Measurements from ENCODE around the gene RRP8.

RRP8 gene

GRCh38 chr11:6620636-6621035, 17.2 kb upstream of the RRP8 start:
- TF ChIP-seq EZH2phosphoT487 (IDR thresholded peaks at IDR 0.05; ENCODE audit: low read depth) = no peak
- TF ChIP-seq CTCF (IDR thresholded peaks at IDR 0.05; ENCODE audit: low read depth, low read length) = no peak
- Histone ChIP-seq H3K79me2 (ENCODE audit: low read length) (peaks cover 3% of the 10 kb centered on the region; the same call in 1 of the 2 replicates), H3K9ac (ENCODE audit: low read length) (no peak overlapping the region), H3K27me3 (ENCODE audit: low read depth, low read length) (no peaks in the 10 kb centered on the region), H3K4me2 (ENCODE audit: low read length) (no peak overlapping the region), H3K9me3 (ENCODE audit: insufficient read depth, low read length) (no peaks in the 10 kb centered on the region), H3K4me1 (ENCODE audit: low read length) (peaks cover 18% of the 10 kb centered on the region), H3K4me3 (ENCODE audit: low read length) (no peak overlapping the region), H3K27ac (ENCODE audit: low read length) (no peak overlapping the region), H2AFZ (ENCODE audit: low read depth, low read length) (no peak overlapping the region), H4K20me1 (ENCODE audit: insufficient read depth, low read length) (no peaks in the 10 kb centered on the region), H3K36me3 (replicated peaks; ENCODE audit: low read depth, low read length) (no peaks in the 10 kb centered on the region)

- no peaks in the 10 kb centered on the region for H3K27me3 ChIP-seq (ENCODE audit: low read depth, low read length)
- peaks cover 3% of the 10 kb centered on the region; the same call in 1 of the 2 replicates for H3K79me2 ChIP-seq (ENCODE audit: low read length)
- H3K4me1 ChIP-seq (ENCODE audit: low read length) = peaks cover 18% of the 10 kb centered on the region
- H3K4me2 ChIP-seq (ENCODE audit: low read length) = peak within 1 kb of the TSS; percentile 100
- H3K36me3 ChIP-seq (replicated peaks; ENCODE audit: low read depth, low read length) = peaks cover 7% of the 10 kb centered on the region
- no peaks in the 10 kb centered on the region for H4K20me1 ChIP-seq (ENCODE audit: insufficient read depth, low read length)
- H2AFZ ChIP-seq (ENCODE audit: low read depth, low read length) = peak within 1 kb of the TSS; percentile 85
- H3K4me3 ChIP-seq (ENCODE audit: low read length) = peak within 1 kb of the TSS; percentile 96
- H3K27ac ChIP-seq (ENCODE audit: low read length) = peak within 1 kb of the TSS; percentile 10
- H3K9ac ChIP-seq (ENCODE audit: low read length) = peak within 1 kb of the TSS; percentile 77
- TF ChIP-seq CTCF (IDR thresholded peaks at IDR 0.05; ENCODE audit: low read depth, low read length) (no peak), EZH2phosphoT487 (IDR thresholded peaks at IDR 0.05; ENCODE audit: low read depth) (no peak)
- H3K9me3 ChIP-seq (ENCODE audit: insufficient read depth, low read length) = no peaks in the 10 kb centered on the region
Observed at GRCh38 chr11:6619004-6619745, 15.8 kb upstream of the RRP8 start, which contains the start of gene TPP1. Gene TPP1, minus strand, starts transcription at chr11:6619422. Its CDS starts 22 bp downstream, at chr11:6619400.

- Histone ChIP-seq H3K4me2 (ENCODE audit: low read length) (peak overlapping the region; percentile 100), H3K27ac (ENCODE audit: low read length) (peak overlapping the region; percentile 10), H3K36me3 (replicated peaks; ENCODE audit: low read depth, low read length) (peaks cover 7% of the 10 kb centered on the region), H3K79me2 (ENCODE audit: low read length) (peaks cover 3% of the 10 kb centered on the region; the same call in 1 of the 2 replicates), H3K4me1 (ENCODE audit: low read length) (peaks cover 19% of the 10 kb centered on the region), H4K20me1 (ENCODE audit: insufficient read depth, low read length) (no peaks in the 10 kb centered on the region), H3K4me3 (ENCODE audit: low read length) (peak overlapping the region; percentile 96), H2AFZ (ENCODE audit: low read depth, low read length) (no peak overlapping the region), H3K27me3 (ENCODE audit: low read depth, low read length) (no peaks in the 10 kb centered on the region), H3K9ac (ENCODE audit: low read length) (peak overlapping the region; percentile 77), H3K9me3 (ENCODE audit: insufficient read depth, low read length) (no peaks in the 10 kb centered on the region)
- TF ChIP-seq EZH2phosphoT487 (IDR thresholded peaks at IDR 0.05; ENCODE audit: low read depth) (no peak), CTCF (IDR thresholded peaks at IDR 0.05; ENCODE audit: low read depth, low read length) (no peak)
Observed at GRCh38 chr11:6618117-6619003, 14.9 kb upstream of the RRP8 start.

GRCh38 chr11:6617315-6617781, 13.9 kb upstream of the RRP8 start:
- H3K36me3 ChIP-seq (replicated peaks; ENCODE audit: low read depth, low read length) = peaks cover 7% of the 10 kb centered on the region
- H3K4me2 ChIP-seq (ENCODE audit: low read length) = no peak overlapping the region
- H3K9ac ChIP-seq (ENCODE audit: low read length) = no peak overlapping the region
- H3K27ac ChIP-seq (ENCODE audit: low read length) = no peak overlapping the region
- H3K4me3 ChIP-seq (ENCODE audit: low read length) = no peak overlapping the region
- peaks cover 3% of the 10 kb centered on the region; the same call in 1 of the 2 replicates for H3K79me2 ChIP-seq (ENCODE audit: low read length)
- no peak overlapping the region for H2AFZ ChIP-seq (ENCODE audit: low read depth, low read length)
- H3K27me3 ChIP-seq (ENCODE audit: low read depth, low read length) = no peaks in the 10 kb centered on the region
- H3K4me1 ChIP-seq (ENCODE audit: low read length) = peaks cover 26% of the 10 kb centered on the region
- H4K20me1 ChIP-seq (ENCODE audit: insufficient read depth, low read length) = no peaks in the 10 kb centered on the region
- H3K9me3 ChIP-seq (ENCODE audit: insufficient read depth, low read length) = no peaks in the 10 kb centered on the region
- TF ChIP-seq EZH2phosphoT487 (IDR thresholded peaks at IDR 0.05; ENCODE audit: low read depth) (no peak), CTCF (IDR thresholded peaks at IDR 0.05; ENCODE audit: low read depth, low read length) (no peak)
